Hepatocyte (in vitro differentiated cells): ENCODE data around the gene EMC8. TPM values are rescaled to one million over a fixed set of nuclear protein-coding genes. Genes with fewer than 3 reads are reported as not detected.
A peak's percentile ranks its signal among the peaks of the same experiment; 100 is the strongest.

Experiments used
- DNase-seq: peaks from one replicate; pipeline ENCODE4 v3.0.0-alpha.2; 2016; ENCODE audit warnings: low spot score
- H2AFZ ChIP-seq: fragments of 200-600 bp; sonication (generic); 2 replicates; pipeline ENCODE4 v1.6.0; 2016; ENCODE audit warnings: antibody characterized with exemption, mild to moderate bottlenecking
- H3K27ac ChIP-seq: fragments of 200-600 bp; sonication (generic); 2 replicates; pipeline ENCODE4 v1.5.1; 2016; ENCODE audit warnings: mild to moderate bottlenecking
- H3K27me3 ChIP-seq: fragments of 200-600 bp; sonication (generic); 2 replicates; pipeline ENCODE4 v1.6.1; 2016
- H3K36me3 ChIP-seq: fragments of 200-600 bp; sonication (generic); replicated peaks from 2 replicates; pipeline ENCODE4 v1.5.1; 2016; ENCODE audit warnings: low read depth; ENCODE audit not compliant: insufficient read depth
- H3K4me1 ChIP-seq: fragments of 200-600 bp; sonication (generic); 2 replicates; pipeline ENCODE4 v1.5.1; 2016; ENCODE audit warnings: mild to moderate bottlenecking, moderate library complexity; ENCODE audit not compliant: insufficient read depth
- H3K4me2 ChIP-seq: fragments of 200-600 bp; sonication (generic); 2 replicates; pipeline ENCODE4 v1.6.0; 2016
- H3K4me3 ChIP-seq: fragments of 200-600 bp; sonication (generic); 2 replicates; pipeline ENCODE4 v1.5.1; 2016; ENCODE audit warnings: mild to moderate bottlenecking
- H3K79me2 ChIP-seq: fragments of 200-600 bp; sonication (generic); 2 replicates; pipeline ENCODE4 v1.6.0; 2017; ENCODE audit warnings: mild to moderate bottlenecking
- H3K9me2 ChIP-seq: fragments of 200-600 bp; sonication (generic); replicated peaks from 2 replicates; pipeline ENCODE4 v1.6.0; 2017; ENCODE audit warnings: mild to moderate bottlenecking; ENCODE audit not compliant: insufficient read depth
- H3K9me3 ChIP-seq: fragments of 200-600 bp; sonication (generic); 2 replicates; pipeline ENCODE4 v1.5.1; 2016; ENCODE audit warnings: low read depth, mild to moderate bottlenecking
- H4K20me1 ChIP-seq: fragments of 200-600 bp; sonication (generic); 2 replicates; pipeline ENCODE4 v1.6.0; 2016; ENCODE audit warnings: mild to moderate bottlenecking; ENCODE audit not compliant: insufficient read depth, poor library complexity, severe bottlenecking
- CTCF ChIP-seq: fragments of 200-600 bp; sonication (generic); IDR thresholded peaks from 2 replicates; pipeline ENCODE4 v1.5.1; 2016; ENCODE audit warnings: antibody characterized with exemption, mild to moderate bottlenecking; ENCODE audit not compliant: poor library complexity
- EZH2 ChIP-seq: fragments of 200-600 bp; sonication (generic); IDR thresholded peaks from 2 replicates; pipeline ENCODE4 v1.6.1; 2016; ENCODE audit warnings: antibody characterized with exemption, mild to moderate bottlenecking, borderline replicate concordance
- EZH2phosphoT487 ChIP-seq: fragments of 200-600 bp; sonication (generic); IDR thresholded peaks from one replicate; pipeline ENCODE4 v1.6.1; 2018; ENCODE audit warnings: antibody characterized with exemption, mild to moderate bottlenecking, low read depth, moderate library complexity; ENCODE audit not compliant: unreplicated experiment, severe bottlenecking
- WGBS: methylation state at CpG from one replicate; pipeline ENCODE4 v1.1.6; 2016; ENCODE audit warnings: low lambda C conversion rate; ENCODE audit errors: missing lambda C conversion rate; 5-methylcytosine and 5-hydroxymethylcytosine counted together
- polyA plus RNA-seq: library from polyadenylated mRNA; unstranded; fragments of >200 nt; fragmentation: Nextera tagmentation; extraction: Ambion mirVana; gene quantifications from 2 replicates; pipeline ENCODE4 v1.2.1, GENCODE V29; 2016
- total RNA-seq: library from RNA; depleted of rRNA; stranded (reverse); fragments of >200 nt; gene quantifications from 2 replicates; pipeline ENCODE4 v1.2.3, GENCODE V29; 2014

The EMC8 gene
- total and polyA plus RNA-seq, 2 experiments from 2014 or later, result 35.0 to 50.6 TPM

DNA sequence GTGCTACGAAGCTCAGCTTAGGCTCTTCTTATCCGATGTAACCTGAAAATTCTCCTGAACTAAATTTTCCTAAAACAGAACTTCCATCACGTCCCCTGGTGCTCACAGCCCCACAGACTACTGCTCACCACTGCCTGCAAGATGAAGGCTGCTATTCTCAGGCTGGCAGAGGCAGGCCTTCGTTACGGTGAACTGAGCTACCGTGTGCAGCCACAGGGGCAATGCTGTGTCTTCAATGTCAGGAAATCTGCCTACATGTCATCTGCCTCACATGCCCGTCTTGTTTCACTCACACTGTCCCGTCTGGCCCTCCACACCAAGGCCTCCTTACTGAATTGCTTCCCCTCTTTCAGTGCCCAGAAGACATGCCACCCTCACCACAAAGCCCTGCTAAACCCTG is 15.9 kb downstream of the EMC8 start:
- Histone ChIP-seq H3K9me2 (no peaks in the 10 kb centered on the region), H3K9me3 (no peaks in the 10 kb centered on the region), H3K36me3 (no peaks in the 10 kb centered on the region), H3K27ac (no peak overlapping the region), H3K27me3 (no peaks in the 10 kb centered on the region), H3K4me3 (no peak overlapping the region), H2AFZ (no peak overlapping the region), H3K79me2 (peaks cover 20% of the 10 kb centered on the region), H3K4me2 (no peak overlapping the region), H3K4me1 (no peaks in the 10 kb centered on the region), H4K20me1 (peaks cover 15% of the 10 kb centered on the region)
- no peak for DNase-seq
- TF ChIP-seq EZH2phosphoT487, result no peak
- WGBS, result 98% methylated on average over 8 of the region's 8 CpGs

DNA sequence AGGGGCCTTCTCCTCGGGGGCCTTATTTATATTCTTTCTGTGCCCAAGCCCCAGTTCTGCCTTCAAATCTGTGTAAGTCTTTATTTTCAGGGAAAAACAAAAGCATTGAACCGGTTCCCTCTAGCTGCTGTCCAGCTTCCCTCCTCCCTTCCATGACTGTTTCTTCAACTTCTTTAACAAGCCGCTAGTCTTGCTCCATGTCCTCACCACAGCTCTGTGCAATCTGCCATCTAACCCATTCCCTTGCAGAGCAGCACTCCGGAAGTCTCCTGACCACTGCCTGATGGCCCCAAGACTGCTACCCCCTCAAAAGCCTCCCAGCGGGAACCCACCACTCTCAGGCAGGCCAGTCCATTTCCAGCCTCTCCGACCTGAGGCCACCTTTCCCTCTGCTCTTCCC is 16.9 kb downstream of the EMC8 start:
- H3K79me2 ChIP-seq, result peaks cover 20% of the 10 kb centered on the region
- no peaks in the 10 kb centered on the region for H3K4me1 ChIP-seq
- H3K9me2 ChIP-seq, result no peaks in the 10 kb centered on the region
- no peak for DNase-seq
- no peak overlapping the region for H3K4me3 ChIP-seq
- no peak overlapping the region for H2AFZ ChIP-seq
- peaks cover 15% of the 10 kb centered on the region for H4K20me1 ChIP-seq
- H3K36me3 ChIP-seq, result no peaks in the 10 kb centered on the region
- no peaks in the 10 kb centered on the region for H3K9me3 ChIP-seq
- no peak overlapping the region for H3K27ac ChIP-seq
- WGBS, result 93% methylated on average over 6 of the region's 6 CpGs
- H3K27me3 ChIP-seq, result no peaks in the 10 kb centered on the region
- no peak overlapping the region for H3K4me2 ChIP-seq
- TF ChIP-seq EZH2phosphoT487 (no peak), CTCF (no peak), EZH2 (no peak)

DNA sequence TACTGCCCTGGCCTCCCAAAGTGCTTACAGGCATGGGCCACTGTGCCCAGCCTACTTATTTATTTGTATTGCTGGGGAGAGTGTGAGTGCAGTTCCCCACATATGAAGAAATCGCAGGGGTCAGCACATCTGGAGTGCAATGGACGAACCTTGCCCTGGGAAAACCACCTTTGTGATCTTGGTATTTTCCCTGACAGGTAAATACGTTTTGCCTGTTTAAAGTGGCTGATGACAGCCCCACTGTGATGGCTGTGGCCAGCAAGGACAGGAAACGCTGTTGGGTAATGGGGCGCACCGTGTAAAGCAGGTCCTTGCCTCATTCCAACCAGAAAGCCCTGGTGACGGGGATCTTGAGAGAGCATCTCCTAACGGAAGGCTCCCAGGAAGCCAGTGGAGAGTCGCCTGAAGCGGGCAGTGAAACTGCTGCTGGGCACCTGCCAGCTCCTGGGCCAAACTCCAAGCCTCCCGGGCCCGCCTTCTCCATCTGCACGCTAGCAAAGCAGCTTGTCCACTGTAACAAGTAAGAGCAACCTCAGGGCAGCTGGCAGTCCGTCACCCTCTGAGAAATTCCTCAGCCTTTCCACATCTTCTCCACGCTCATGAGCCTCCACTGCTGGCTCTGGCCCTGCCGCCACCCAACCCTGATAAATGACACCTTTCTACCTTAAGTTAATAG is 17.5 kb downstream of the EMC8 start:
- Histone ChIP-seq H3K9me3 (no peaks in the 10 kb centered on the region), H3K4me1 (no peaks in the 10 kb centered on the region), H2AFZ (no peak overlapping the region), H3K36me3 (no peaks in the 10 kb centered on the region), H3K4me2 (no peak overlapping the region), H3K4me3 (no peak overlapping the region), H3K27ac (no peak overlapping the region), H3K9me2 (no peaks in the 10 kb centered on the region), H3K27me3 (no peaks in the 10 kb centered on the region), H3K79me2 (peaks cover 16% of the 10 kb centered on the region), H4K20me1 (peaks cover 12% of the 10 kb centered on the region)
- peak; percentile 20 for DNase-seq
- TF ChIP-seq EZH2 (no peak), CTCF (no peak), EZH2phosphoT487 (no peak)
- 88% methylated on average over 16 of the region's 16 CpGs for WGBS

DNA sequence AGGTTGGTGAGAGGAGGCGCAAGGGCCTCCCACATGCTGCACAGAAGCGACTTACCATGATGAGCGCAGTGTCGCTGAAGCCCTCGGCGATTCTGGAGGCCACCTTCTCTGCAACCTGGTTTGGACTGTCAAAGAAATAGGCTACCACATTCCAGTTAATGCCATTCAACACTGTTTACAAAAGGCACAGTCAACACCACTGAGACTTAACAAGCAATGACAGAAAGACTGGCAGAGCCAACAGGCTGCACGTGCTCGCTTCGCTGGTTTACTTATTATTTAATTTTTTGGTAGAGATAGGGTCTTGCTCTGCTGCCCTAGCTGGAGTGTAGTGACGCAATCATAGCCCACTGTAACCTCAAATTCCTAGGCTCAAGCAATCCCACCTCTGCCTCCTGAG is 18.2 kb downstream of the EMC8 start:
- no peak overlapping the region for H3K4me2 ChIP-seq
- H3K27me3 ChIP-seq, result no peaks in the 10 kb centered on the region
- TF ChIP-seq EZH2phosphoT487, result no peak
- TF ChIP-seq EZH2, result no peak
- TF ChIP-seq CTCF, result no peak
- peaks cover 15% of the 10 kb centered on the region for H3K79me2 ChIP-seq
- no peak overlapping the region for H3K4me3 ChIP-seq
- H3K36me3 ChIP-seq, result no peaks in the 10 kb centered on the region
- WGBS, result 89% methylated on average over 10 of the region's 10 CpGs
- H3K9me3 ChIP-seq, result no peaks in the 10 kb centered on the region
- peaks cover 7% of the 10 kb centered on the region for H4K20me1 ChIP-seq
- H3K27ac ChIP-seq, result no peak overlapping the region
- H2AFZ ChIP-seq, result no peak overlapping the region
- DNase-seq, result no peak
- no peaks in the 10 kb centered on the region for H3K9me2 ChIP-seq
- H3K4me1 ChIP-seq, result no peaks in the 10 kb centered on the region
